ENCODE data around the gene NAALADL1. TPM values are rescaled to one million over a fixed set of nuclear protein-coding genes. Genes with fewer than 3 reads are reported as not detected.
A peak's percentile ranks its signal among the peaks of the same experiment; 100 is the strongest.

The NAALADL1 gene
- total and polyA plus RNA-seq, 7 experiments from 2014 or later, result 12.2 to 25.3 (median 18.8) TPM

DNA sequence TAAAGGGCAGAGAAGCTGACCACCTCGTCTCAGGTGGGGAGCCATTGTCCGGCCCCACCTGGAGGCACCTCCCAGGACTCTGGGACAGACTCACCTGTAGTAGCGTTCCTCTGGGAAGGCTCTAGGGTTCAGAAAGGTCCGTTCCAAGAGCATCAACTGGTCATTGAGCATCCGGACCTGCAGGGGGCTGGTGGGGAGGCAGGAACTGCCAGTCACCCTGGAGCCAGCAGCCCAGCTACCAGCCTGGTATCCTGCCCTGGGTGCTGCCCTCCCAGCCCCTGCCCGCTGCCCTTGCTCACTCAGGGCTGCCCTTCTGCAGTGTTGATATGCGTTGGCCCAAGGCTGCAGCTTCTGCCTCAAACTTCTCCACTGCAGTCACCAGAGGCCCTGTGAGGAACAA is 12.6 kb downstream of the NAALADL1 start:
- ChIA-PET POLR2A (interaction anchor here (0.5 to 1.3 kb wide), 3 partner anchors 11 to 76 kb away, joined by 3 to 4 read pairs (median 3); partner anchors contain the start of genes ARL2, FAU and MRPL49), CTCF (interaction anchor here (0.7 to 1.6 kb wide), 3 partner anchors 8 to 32 kb away, joined by 3 to 4 read pairs (median 4); partner anchors contain the start of gene ARL2)
- Mint-ChIP-seq H3K4me3 (no peak overlapping the region), H3K27me3 (no peaks in the 10 kb centered on the region), H3K36me3 (peaks cover 0 to 6% (median 5%) of the 10 kb centered on the region in 5 donors), H3K27ac (no peak overlapping the region), H3K9me3 (no peaks in the 10 kb centered on the region), H3K4me1 (peaks cover 18 to 43% (median 33%) of the 10 kb centered on the region in 7 donors)
- Histone ChIP-seq H3K4me1 (ENCODE audit: control insufficient read depth in 2 of 2, insufficient read depth in 2 of 2, low read length in 2 of 2) (peaks cover 3 to 17% of the 10 kb centered on the region in 2 donors), H3K27me3 (ENCODE audit: control insufficient read depth in 2 of 2, insufficient read depth in 2 of 2, low read length in 2 of 2) (no peaks in the 10 kb centered on the region), H3K9me3 (ENCODE audit: control insufficient read depth in 2 of 3, low read length in 3 of 3) (no peaks in the 10 kb centered on the region), H3K4me3 (ENCODE audit: low read length) (no peak overlapping the region), H3K36me3 (ENCODE audit: control insufficient read depth in 2 of 3, insufficient read depth in 3 of 3, low read length in 3 of 3) (peaks cover 0 to 21% (median 0%) of the 10 kb centered on the region in 3 experiments), H3K27ac (ENCODE audit: low read depth, low read length) (peak overlapping the region; percentile 27)
- ATAC-seq, result no peak
- DNase-seq, result no peak
- intact Hi-C loops (cut with micrococcal nuclease), result no loop called here

DNA sequence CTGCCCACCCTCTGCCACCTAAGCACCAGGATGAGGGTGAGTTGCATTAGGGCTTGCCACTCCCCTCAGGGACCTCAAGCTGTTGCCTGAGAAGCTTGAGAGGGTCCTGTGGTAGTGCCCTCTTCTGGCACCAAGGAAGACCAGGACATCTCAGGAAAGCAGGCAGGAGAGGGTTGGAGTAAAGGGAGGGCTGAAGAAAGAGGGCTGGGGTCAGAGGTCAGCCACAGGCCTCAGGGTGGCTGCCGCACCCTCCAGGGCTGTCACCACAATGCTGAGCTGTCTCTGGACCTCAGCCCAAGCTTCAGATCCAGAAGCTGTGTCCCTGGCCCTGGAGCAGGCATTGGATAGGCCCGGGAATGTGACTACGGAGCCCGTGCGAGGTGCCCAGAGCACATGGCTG is 13.3 kb downstream of the NAALADL1 start:
- no peak overlapping the region for H3K27ac ChIP-seq (ENCODE audit: low read depth, low read length)
- Mint-ChIP-seq H3K9me3 (no peaks in the 10 kb centered on the region), H3K4me3 (no peak overlapping the region), H3K36me3 (peaks cover 0 to 6% (median 5%) of the 10 kb centered on the region in 5 donors), H3K4me1 (peaks cover 18 to 46% (median 37%) of the 10 kb centered on the region in 7 donors), H3K27ac (no peak overlapping the region), H3K27me3 (no peaks in the 10 kb centered on the region)
- intact Hi-C loops (cut with micrococcal nuclease), result no loop called here
- POLR2A ChIA-PET, result no interaction called here
- no peak overlapping the region for H3K4me3 ChIP-seq (ENCODE audit: low read length)
- CTCF ChIA-PET, result interaction anchor here (1.2 kb wide), 1 partner anchor 31 kb away, joined by 4 read pairs; the partner anchor contains the start of gene ARL2
- peaks cover 9 to 17% of the 10 kb centered on the region in 2 donors for H3K4me1 ChIP-seq (ENCODE audit: control insufficient read depth in 2 of 2, insufficient read depth in 2 of 2, low read length in 2 of 2)
- H3K9me3 ChIP-seq (ENCODE audit: control insufficient read depth in 2 of 3, low read length in 3 of 3), result no peaks in the 10 kb centered on the region
- peaks cover 0 to 21% (median 0%) of the 10 kb centered on the region in 3 experiments for H3K36me3 ChIP-seq (ENCODE audit: control insufficient read depth in 2 of 3, insufficient read depth in 3 of 3, low read length in 3 of 3)
- DNase-seq (no peak), ATAC-seq (no peak)
- H3K27me3 ChIP-seq (ENCODE audit: control insufficient read depth in 2 of 2, insufficient read depth in 2 of 2, low read length in 2 of 2), result no peaks in the 10 kb centered on the region

GRCh38 chr11:65043881-65044501 is 14.4 kb downstream of the NAALADL1 start:
- ATAC-seq (no peak), DNase-seq (no peak)
- Histone ChIP-seq H3K27ac (ENCODE audit: low read depth, low read length) (no peak overlapping the region), H3K4me3 (ENCODE audit: low read length) (no peak overlapping the region), H3K9me3 (ENCODE audit: control insufficient read depth in 2 of 3, low read length in 3 of 3) (no peaks in the 10 kb centered on the region), H3K27me3 (ENCODE audit: control insufficient read depth in 2 of 2, insufficient read depth in 2 of 2, low read length in 2 of 2) (no peaks in the 10 kb centered on the region), H3K4me1 (ENCODE audit: control insufficient read depth in 2 of 2, insufficient read depth in 2 of 2, low read length in 2 of 2) (peaks cover 9 to 17% of the 10 kb centered on the region in 2 donors), H3K36me3 (ENCODE audit: control insufficient read depth in 2 of 3, insufficient read depth in 3 of 3, low read length in 3 of 3) (peaks cover 0 to 21% (median 0%) of the 10 kb centered on the region in 3 experiments)
- H3K36me3 Mint-ChIP-seq, result peaks cover 0 to 6% (median 5%) of the 10 kb centered on the region in 5 donors
- intact Hi-C loops (cut with micrococcal nuclease), result loop anchor here (5.0 kb wide), 2 partner anchors 68 to 122 kb away; partner anchors contain the start of genes PPP2R5B (in 1 of the 2) and TM7SF2 (in 1 of the 2)
- no peak overlapping the region for H3K27ac Mint-ChIP-seq
- ChIA-PET POLR2A (no interaction called here), CTCF (no interaction called here)
- no peaks in the 10 kb centered on the region for H3K9me3 Mint-ChIP-seq
- peaks cover 18 to 50% (median 39%) of the 10 kb centered on the region in 7 donors for H3K4me1 Mint-ChIP-seq
- peak overlapping the region in 1 of 10 donors; percentile 34 for H3K4me3 Mint-ChIP-seq
- no peaks in the 10 kb centered on the region for H3K27me3 Mint-ChIP-seq

DNA sequence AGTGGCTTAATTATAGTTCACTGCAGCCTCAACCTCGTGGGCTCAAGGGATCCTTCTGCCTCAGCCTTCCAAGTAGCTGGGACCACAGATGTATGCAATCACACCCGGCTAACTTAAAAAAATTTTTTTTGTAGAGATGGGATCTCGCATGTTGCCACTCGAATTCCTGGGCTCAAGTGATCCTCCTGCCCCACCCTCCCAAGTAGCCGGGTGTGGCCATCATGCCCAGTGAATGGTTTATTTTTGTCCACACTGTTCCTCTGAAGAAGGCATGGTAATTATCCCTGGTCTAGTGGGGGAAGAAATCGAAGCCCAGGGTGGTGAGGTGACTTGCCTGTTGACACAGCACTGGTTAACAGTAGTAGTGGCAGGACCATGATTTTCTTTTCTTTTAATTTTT is 15.5 kb downstream of the NAALADL1 start:
- ATAC-seq (no peak), DNase-seq (no peak)
- POLR2A ChIA-PET, result interaction anchor here (0.8 to 1.4 kb wide), 3 partner anchors 8 to 92 kb away, joined by 3 to 4 read pairs (median 3); no protein-coding TSS in a partner anchor
- Histone ChIP-seq H3K4me3 (ENCODE audit: low read length) (no peak overlapping the region), H3K27ac (ENCODE audit: low read depth, low read length) (no peak overlapping the region), H3K4me1 (ENCODE audit: control insufficient read depth in 2 of 2, insufficient read depth in 2 of 2, low read length in 2 of 2) (peaks cover 9 to 12% of the 10 kb centered on the region in 2 donors), H3K9me3 (ENCODE audit: control insufficient read depth in 2 of 3, low read length in 3 of 3) (no peaks in the 10 kb centered on the region), H3K36me3 (ENCODE audit: control insufficient read depth in 2 of 3, insufficient read depth in 3 of 3, low read length in 3 of 3) (peaks cover 0 to 29% (median 0%) of the 10 kb centered on the region in 3 experiments), H3K27me3 (ENCODE audit: control insufficient read depth in 2 of 2, insufficient read depth in 2 of 2, low read length in 2 of 2) (no peaks in the 10 kb centered on the region)
- intact Hi-C loops (cut with micrococcal nuclease), result loop anchor here (5.0 kb wide), 2 partner anchors 69 to 121 kb away; partner anchors contain the start of genes PPP2R5B (in 1 of the 2) and TM7SF2 (in 1 of the 2)
- peak overlapping the region; percentile 21 to 93 (median 88) for H3K4me3 Mint-ChIP-seq
- peaks cover 18 to 42% (median 35%) of the 10 kb centered on the region in 7 donors for H3K4me1 Mint-ChIP-seq
- CTCF ChIA-PET, result no interaction called here
- H3K9me3 Mint-ChIP-seq, result no peaks in the 10 kb centered on the region
- H3K36me3 Mint-ChIP-seq, result peaks cover 0 to 6% (median 5%) of the 10 kb centered on the region in 5 donors
- no peaks in the 10 kb centered on the region for H3K27me3 Mint-ChIP-seq
- H3K27ac Mint-ChIP-seq, result peak overlapping the region in 3 of 9 donors; percentile 33 to 70 (median 69)

DNA sequence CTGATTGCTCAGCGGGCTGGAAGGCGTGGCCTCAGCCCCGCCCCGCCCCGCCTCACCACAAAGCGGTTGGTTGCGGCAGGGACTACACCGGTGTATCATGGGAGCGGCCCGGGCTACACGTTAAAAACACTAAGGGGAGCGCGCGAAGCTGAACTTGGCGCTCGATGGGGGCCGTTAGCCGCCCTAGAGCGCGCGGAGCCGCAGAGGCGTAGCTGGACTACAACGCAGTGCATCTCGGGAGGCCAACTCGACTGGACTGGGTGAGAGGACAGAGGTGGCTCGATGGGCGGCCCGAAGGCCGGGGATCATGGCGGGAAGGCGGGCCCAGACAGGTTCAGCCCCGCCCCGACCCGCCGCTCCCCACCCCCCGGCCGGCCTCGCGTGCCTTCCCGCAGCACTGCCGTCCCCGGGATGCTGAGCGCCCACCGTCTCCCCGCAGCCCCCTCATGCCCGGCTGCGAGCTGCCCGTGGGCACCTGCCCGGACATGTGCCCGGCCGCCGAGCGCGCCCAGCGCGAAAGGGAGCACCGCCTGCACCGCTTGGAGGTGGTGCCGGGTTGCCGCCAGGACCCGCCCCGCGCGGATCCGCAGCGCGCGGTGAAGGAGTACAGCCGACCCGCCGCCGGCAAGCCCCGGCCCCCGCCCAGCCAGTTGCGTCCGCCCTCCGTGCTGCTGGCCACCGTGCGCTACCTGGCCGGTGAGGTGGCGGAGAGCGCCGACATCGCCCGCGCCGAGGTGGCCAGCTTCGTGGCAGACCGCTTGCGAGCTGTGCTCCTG is 17.3 kb downstream of the NAALADL1 start, which contains the start of gene SAC3D1:
Gene SAC3D1 (plus strand): TSS at position 364 of the 776 bp plus-strand sequence. CDS start 83 bp downstream, at position 447.
- Histone ChIP-seq H3K27ac (ENCODE audit: low read depth, low read length) (peak within 1 kb of the TSS; percentile 78), H3K9me3 (ENCODE audit: control insufficient read depth in 2 of 3, low read length in 3 of 3) (no peaks in the 10 kb centered on the region), H3K27me3 (ENCODE audit: control insufficient read depth in 2 of 2, insufficient read depth in 2 of 2, low read length in 2 of 2) (no peaks in the 10 kb centered on the region), H3K36me3 (ENCODE audit: control insufficient read depth in 2 of 3, insufficient read depth in 3 of 3, low read length in 3 of 3) (peaks cover 0 to 40% (median 0%) of the 10 kb centered on the region in 3 experiments), H3K4me1 (ENCODE audit: control insufficient read depth in 2 of 2, insufficient read depth in 2 of 2, low read length in 2 of 2) (peaks cover 3 to 9% of the 10 kb centered on the region in 2 donors), H3K4me3 (ENCODE audit: low read length) (peak within 1 kb of the TSS; percentile 86)
- Mint-ChIP-seq H3K4me3 (peak within 1 kb of the TSS; percentile 90 to 96 (median 94)), H3K9me3 (no peaks in the 10 kb centered on the region), H3K36me3 (peaks cover 0 to 6% (median 5%) of the 10 kb centered on the region in 5 donors), H3K4me1 (peaks cover 11 to 25% (median 20%) of the 10 kb centered on the region in 7 donors), H3K27ac (peak within 1 kb of the TSS; percentile 69 to 95 (median 92)), H3K27me3 (no peaks in the 10 kb centered on the region)
- ATAC-seq (peak; percentile 95), DNase-seq (peak; percentile 74 to 94 (median 88))
- intact Hi-C loops (cut with micrococcal nuclease), result loop anchor here (1.0 to 5.0 kb wide), 12 partner anchors 14 to 220 kb away; partner anchors contain the start of genes CDCA5 (in 2 of the 2), PPP2R5B (in 2 of the 2), SNX15 (in 2 of the 2) and ZFPL1 (in 2 of the 2)
- ChIA-PET POLR2A (interaction anchor here (0.7 to 3.3 kb wide), 12 partner anchors 8 to 1537 kb away, joined by 3 to 20 read pairs (median 4); partner anchors contain the start of genes ARL2, FAU, MRPL49 and RASGRP2), CTCF (interaction anchor here (0.8 to 1.2 kb wide), 3 partner anchors 13 to 34 kb away, joined by 3 to 6 read pairs (median 3); no protein-coding TSS in a partner anchor)

- Histone ChIP-seq H3K36me3 (ENCODE audit: control insufficient read depth in 2 of 3, insufficient read depth in 3 of 3, low read length in 3 of 3) (peaks cover 0 to 41% (median 0%) of the 10 kb centered on the region in 3 experiments), H3K27ac (ENCODE audit: low read depth, low read length) (peak overlapping the region; percentile 78), H3K27me3 (ENCODE audit: control insufficient read depth in 2 of 2, insufficient read depth in 2 of 2, low read length in 2 of 2) (no peaks in the 10 kb centered on the region), H3K9me3 (ENCODE audit: control insufficient read depth in 2 of 3, low read length in 3 of 3) (no peaks in the 10 kb centered on the region), H3K4me3 (ENCODE audit: low read length) (peak overlapping the region; percentile 86), H3K4me1 (ENCODE audit: control insufficient read depth in 2 of 2, insufficient read depth in 2 of 2, low read length in 2 of 2) (peaks cover 0 to 9% of the 10 kb centered on the region in 2 donors)
- ATAC-seq, result no peak
- POLR2A ChIA-PET, result interaction anchor here (0.7 to 3.3 kb wide), 10 partner anchors 9 to 710 kb away, joined by 3 to 20 read pairs (median 4); partner anchors contain the start of genes ARL2, FAU, MRPL49 and RASGRP2
- Mint-ChIP-seq H3K27ac (peak overlapping the region; percentile 69 to 95 (median 92)), H3K4me1 (peaks cover 10 to 23% (median 18%) of the 10 kb centered on the region in 7 donors), H3K9me3 (no peaks in the 10 kb centered on the region), H3K27me3 (no peaks in the 10 kb centered on the region), H3K4me3 (peak overlapping the region; percentile 90 to 96 (median 94)), H3K36me3 (peaks cover 0 to 10% (median 5%) of the 10 kb centered on the region in 5 donors)
- intact Hi-C loops (cut with micrococcal nuclease), result loop anchor here (1.0 to 5.0 kb wide), 7 partner anchors 14 to 220 kb away; partner anchors contain the start of genes ATG2A (in 1 of the 2), CDCA5 (in 1 of the 2), FAU (in 1 of the 2) and MRPL49 (in 1 of the 2)
- CTCF ChIA-PET, result interaction anchor here (0.7 to 1.1 kb wide), 3 partner anchors 12 to 71 kb away, joined by 3 to 4 read pairs (median 3); partner anchors contain the start of gene TM7SF2
- no peak for DNase-seq
Measured at GRCh38 chr11:65040520-65040846, 17.9 kb downstream of the NAALADL1 start.
